Measurements from ENCODE around the gene SUFU.

- TF ChIP-seq CTCF (conservative IDR thresholded peaks at IDR 0.05; ENCODE audit: low read depth, low read length) = no peak
- no peak for TF ChIP-seq EZH2 (IDR thresholded peaks at IDR 0.05; ENCODE audit: low read length, unreplicated experiment)
Measured at GRCh38 chr10:102652170-102652916, 148.6 kb downstream of the SUFU start.
